A549 (cell line): ENCODE measurements around the gene SLC19A1. TPM values are rescaled to one million over a fixed set of nuclear protein-coding genes. Genes with fewer than 3 reads are reported as not detected.

ENCODE experiments used
- ATAC-seq, 2 experiments: fragments of 200-7000 bp in 1 of 2; fragments of >200 bp in 1 of 2; cut with Nextera tagmentation in 1 of 2; cut with Tn5 transposase in 1 of 2; 3 replicates each; pipeline versions ENCODE4 v1.8.0 to v1.9.1; 2018 to 2020; ENCODE audit warnings: mild to moderate bottlenecking in 1 of 2, moderate library complexity in 1 of 2
- CTCF ChIA-PET: fragments of 300-600 bp; sonication (Branson Sonifier 250); formaldehyde crosslinking; extraction: SDS; loops from one replicate; lab custom pipeline; 2021; ENCODE audit warnings: antibody characterized with exemption, inconsistent platforms; lab: Yijun Ruan, JAX
- POLR2A ChIA-PET: fragments of 350-600 bp; formaldehyde crosslinking; extraction: SDS; loops from one replicate; lab custom pipeline; 2021; ENCODE audit warnings: antibody characterized with exemption, inconsistent platforms; lab: Yijun Ruan, JAX
- DNase-seq, 2 experiments: peaks; one replicate each; pipeline versions ENCODE4 v3.0.0 to v3.0.0-alpha.2; 2011 to 2016; ENCODE audit warnings: low read depth in 1 of 2, low spot score in 1 of 2
- FAIRE-seq: peaks from 2 replicates; lab custom pipeline; 2011; peaks lifted over from hg19 to GRCh38; lab: Jason Lieb, UNC
- H3K27ac ChIP-seq, 2 experiments: fragments of >200 bp; sonication (Bioruptor Twin); formaldehyde crosslinking; 3 replicates each; pipeline ENCODE4 v1.5.1; 2016 to 2017
- H3K4me1 ChIP-seq: fragments of >200 bp; sonication (Bioruptor Twin); formaldehyde crosslinking; 3 replicates; pipeline ENCODE4 v1.6.1; 2016
- H3K4me2 ChIP-seq: fragments of >200 bp; sonication (Bioruptor Twin); formaldehyde crosslinking; 3 replicates; pipeline ENCODE4 v1.6.1; 2016
- H3K4me3 ChIP-seq: fragments of >200 bp; sonication (Bioruptor Twin); formaldehyde crosslinking; 3 replicates; pipeline ENCODE4 v1.5.1; 2016
- H3K9me3 ChIP-seq: fragments of >200 bp; sonication (Bioruptor Twin); formaldehyde crosslinking; 3 replicates; pipeline ENCODE4 v1.6.1; 2016
- BHLHE40 ChIP-seq: IDR thresholded peaks from 2 replicates; pipeline ENCODE4 v1.6.1; 2012; ENCODE audit warnings: low read depth, low read length, inconsistent platforms
- CBX8 ChIP-seq: fragments of 200-600 bp; sonication (generic); IDR thresholded peaks from 2 replicates; pipeline ENCODE4 v1.6.1; 2016
- CEBPB ChIP-seq, 2 experiments: fragments of >200 bp in 1 of 2; sonication (Bioruptor Twin) in 1 of 2; formaldehyde crosslinking in 1 of 2; IDR thresholded peaks; 2 replicates each; pipeline ENCODE4 v1.6.1; 2012 to 2016
- CHD4 ChIP-seq: fragments of 200-600 bp; sonication (generic); IDR thresholded peaks from 2 replicates; pipeline ENCODE4 v1.6.1; 2016; ENCODE audit warnings: antibody characterized with exemption, mild to moderate bottlenecking, borderline replicate concordance
- EP300 ChIP-seq, 2 experiments: fragments of >200 bp; sonication (Bioruptor Twin); formaldehyde crosslinking; IDR thresholded peaks; 2 replicates in 1 of 2; 3 replicates in 1 of 2; pipeline ENCODE4 v1.6.1; 2016 to 2017
- ESRRA ChIP-seq: fragments of 150-350 bp; IDR thresholded peaks from 2 replicates; pipeline ENCODE4 v1.6.1; 2014; ENCODE audit warnings: mild to moderate bottlenecking, low read length, borderline replicate concordance
- FOSB ChIP-seq: fragments of 250-450 bp; sonication (Bioruptor Pico); IDR thresholded peaks from 2 replicates; pipeline ENCODE4 v1.5.0; 2020; ENCODE audit warnings: mild to moderate bottlenecking, moderate library complexity
- FOSL2 ChIP-seq, 2 experiments: fragments of 450-650 bp in 1 of 2; fragments of >200 bp in 1 of 2; sonication (Bioruptor Twin) in 1 of 2; formaldehyde crosslinking; IDR thresholded peaks; 2 replicates each; pipeline versions ENCODE4 v1.5.0 to v1.6.1; 2016 to 2020; ENCODE audit warnings: mild to moderate bottlenecking in 1 of 2, moderate library complexity in 1 of 2
- FOXS1 ChIP-seq: fragments of 250-450 bp; sonication (Bioruptor Pico); IDR thresholded peaks from 2 replicates; pipeline ENCODE4 v1.5.0; 2020; ENCODE audit warnings: mild to moderate bottlenecking, moderate library complexity
- GATA3 ChIP-seq: IDR thresholded peaks from 2 replicates; pipeline ENCODE4 v1.6.1; 2012; ENCODE audit warnings: borderline replicate concordance
- HDAC2 ChIP-seq: fragments of 200-600 bp; sonication (generic); IDR thresholded peaks from 2 replicates; pipeline ENCODE4 v1.6.1; 2016
- HMGXB4 ChIP-seq: fragments of 250-450 bp; sonication (Bioruptor Pico); IDR thresholded peaks from 2 replicates; pipeline ENCODE4 v1.5.0; 2021; ENCODE audit warnings: mild to moderate bottlenecking, moderate library complexity, borderline replicate concordance
- HOXB13 ChIP-seq: fragments of 250-450 bp; sonication (Bioruptor Pico); IDR thresholded peaks from 2 replicates; pipeline ENCODE4 v1.5.0; 2020; ENCODE audit warnings: low read depth, mild to moderate bottlenecking, moderate library complexity
- JUNB ChIP-seq: fragments of >200 bp; sonication (Bioruptor Twin); formaldehyde crosslinking; IDR thresholded peaks from 2 replicates; pipeline ENCODE4 v1.6.1; 2016
- KDM5A ChIP-seq: fragments of 200-600 bp; sonication (generic); IDR thresholded peaks from 2 replicates; pipeline ENCODE4 v1.6.1; 2016; ENCODE audit warnings: antibody characterized with exemption, mild to moderate bottlenecking
- MAFK ChIP-seq: fragments of 450-650 bp; IDR thresholded peaks from 2 replicates; pipeline ENCODE4 v1.6.1; 2014; ENCODE audit not compliant: partially characterized antibody
- MAX ChIP-seq: IDR thresholded peaks from 2 replicates; pipeline ENCODE4 v1.6.1; 2012
- MAZ ChIP-seq: fragments of 150-350 bp; IDR thresholded peaks from 2 replicates; pipeline ENCODE4 v1.6.1; 2014; ENCODE audit warnings: antibody characterized with exemption, low read depth, low read length, borderline replicate concordance
- MYC ChIP-seq: IDR thresholded peaks from 2 replicates; pipeline ENCODE4 v1.6.1; 2012; ENCODE audit warnings: mild to moderate bottlenecking, inconsistent platforms, low read length, improper control_type of control experiment, borderline replicate concordance
- NFE2L2 ChIP-seq: fragments of 150-350 bp; conservative IDR thresholded peaks from 2 replicates; pipeline ENCODE4 v1.6.1; 2014; ENCODE audit warnings: low read length
- PHF8 ChIP-seq: fragments of 200-600 bp; sonication (generic); IDR thresholded peaks from 2 replicates; pipeline ENCODE4 v1.6.1; 2016; ENCODE audit warnings: low read depth, mild to moderate bottlenecking, antibody characterized with exemption, moderate library complexity, borderline replicate concordance
- POLR2AphosphoS2 ChIP-seq: conservative IDR thresholded peaks from 2 replicates; pipeline ENCODE4 v1.6.1; 2012; ENCODE audit warnings: low read length, improper control_type of control experiment, inconsistent platforms
- RARB ChIP-seq: fragments of 250-450 bp; sonication (Bioruptor Pico); IDR thresholded peaks from 2 replicates; pipeline ENCODE4 v1.8.0; 2021; ENCODE audit warnings: mild to moderate bottlenecking, moderate library complexity
- RFX5 ChIP-seq: fragments of 450-650 bp; IDR thresholded peaks from 2 replicates; pipeline ENCODE4 v1.7.1; 2014; ENCODE audit warnings: antibody characterized with exemption, mild to moderate bottlenecking, moderate library complexity
- WGBS: methylation state at CpG from one replicate; pipeline ENCODE4 v1.1.6; 2017; ENCODE audit errors: missing lambda C conversion rate; 5-methylcytosine and 5-hydroxymethylcytosine counted together
- polyA plus RNA-seq, 4 experiments: library from polyadenylated mRNA; depleted of rRNA in 3 of 4; stranded (reverse); fragments of >200 nt; fragmentation: RNase III in 1 of 4; extraction: RNeasy Plus Mini Kit Qiagen cat#74134 plus additional on column Dnase treatment in 1 of 4; gene quantifications; 2 replicates in 3 of 4; 3 replicates in 1 of 4; pipeline ENCODE4 v1.2.3, GENCODE V29; 2011 to 2017
- TF ChIP-seq, protein P1 (sequence below): fragments of 200-600 bp; sonication (generic); IDR thresholded peaks from 2 replicates; pipeline ENCODE4 v1.6.1; 2016; ENCODE audit warnings: antibody characterized with exemption, mild to moderate bottlenecking, moderate library complexity
- TF ChIP-seq, protein P2 (sequence below): fragments of >200 bp; sonication (Bioruptor Twin); formaldehyde crosslinking; IDR thresholded peaks from 3 replicates; pipeline ENCODE4 v1.5.1; 2016

SLC19A1 gene
- polyA plus RNA-seq, 2 of the 4 experiments (the other 2 are of a cell fraction), result 9.8 to 14.0 TPM

DNA sequence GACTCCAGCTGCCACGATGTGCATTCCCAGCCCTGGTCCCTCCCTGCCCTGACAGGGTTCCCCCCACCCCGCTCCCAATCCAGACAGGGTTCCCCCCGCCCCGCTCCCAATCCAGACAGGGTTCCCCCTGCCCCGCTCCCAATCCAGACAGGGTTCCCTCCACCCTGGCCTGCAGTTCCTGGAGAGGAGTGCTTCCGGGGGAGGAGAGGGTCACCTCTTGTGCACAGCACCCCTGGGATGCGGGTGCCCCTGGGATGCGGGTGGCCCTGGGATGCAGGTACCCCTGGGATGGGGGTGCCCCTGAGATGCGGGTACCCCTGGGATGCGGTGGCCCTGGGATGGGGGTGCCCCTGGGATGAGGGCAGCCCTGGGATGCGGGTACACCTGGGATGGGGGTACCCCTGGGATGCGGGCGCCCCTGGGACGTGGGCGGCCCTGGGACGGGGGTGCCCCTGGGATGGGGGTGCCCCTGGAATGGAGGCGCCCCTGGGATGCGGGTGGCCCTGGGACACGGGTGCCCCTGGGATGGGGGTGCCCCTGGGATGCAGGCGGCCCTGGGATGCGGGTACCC lies 36.7 kb upstream of the SLC19A1 start:
- H3K4me2 ChIP-seq, result no peak overlapping the region
- DNase-seq (no peak), ATAC-seq (no peak), FAIRE-seq (no peak)
- no peak overlapping the region for H3K27ac ChIP-seq
- whole genome bisulfite sequencing, result 17% methylated on average over 1 of the region's 21 CpGs
- TF ChIP-seq JUNB (no peak), HDAC2 (no peak), EP300 (IDR thresholded peaks at IDR 0.05) (no peak), GATA3 (no peak), FOSB (CRISPR knock-in tag) (no peak), MAFK (no peak), RFX5 (no peak), ESRRA (no peak), FOXS1 (CRISPR knock-in tag) (no peak), NFE2L2 (no peak), CHD4 (no peak), CBX8 (no peak)
- H3K4me1 ChIP-seq, result no peaks in the 10 kb centered on the region
- peaks cover 11% of the 10 kb centered on the region; the same call in 2 of the 3 replicates for H3K9me3 ChIP-seq
- POLR2A ChIA-PET, result no interaction called here
- H3K4me3 ChIP-seq, result no peak overlapping the region
- CTCF ChIA-PET, result no interaction called here

GRCh38 chr21:45578176-45578801 lies 36.0 kb upstream of the SLC19A1 start:
- ChIA-PET CTCF (no interaction called here), POLR2A (no interaction called here)
- H3K27ac ChIP-seq, result no peak overlapping the region
- no peak for FAIRE-seq
- H3K9me3 ChIP-seq, result peaks cover 6% of the 10 kb centered on the region; the same call in 2 of the 3 replicates
- no peaks in the 10 kb centered on the region for H3K4me1 ChIP-seq
- H3K4me2 ChIP-seq, result no peak overlapping the region
- no peak for DNase-seq
- TF ChIP-seq, protein P1, sequence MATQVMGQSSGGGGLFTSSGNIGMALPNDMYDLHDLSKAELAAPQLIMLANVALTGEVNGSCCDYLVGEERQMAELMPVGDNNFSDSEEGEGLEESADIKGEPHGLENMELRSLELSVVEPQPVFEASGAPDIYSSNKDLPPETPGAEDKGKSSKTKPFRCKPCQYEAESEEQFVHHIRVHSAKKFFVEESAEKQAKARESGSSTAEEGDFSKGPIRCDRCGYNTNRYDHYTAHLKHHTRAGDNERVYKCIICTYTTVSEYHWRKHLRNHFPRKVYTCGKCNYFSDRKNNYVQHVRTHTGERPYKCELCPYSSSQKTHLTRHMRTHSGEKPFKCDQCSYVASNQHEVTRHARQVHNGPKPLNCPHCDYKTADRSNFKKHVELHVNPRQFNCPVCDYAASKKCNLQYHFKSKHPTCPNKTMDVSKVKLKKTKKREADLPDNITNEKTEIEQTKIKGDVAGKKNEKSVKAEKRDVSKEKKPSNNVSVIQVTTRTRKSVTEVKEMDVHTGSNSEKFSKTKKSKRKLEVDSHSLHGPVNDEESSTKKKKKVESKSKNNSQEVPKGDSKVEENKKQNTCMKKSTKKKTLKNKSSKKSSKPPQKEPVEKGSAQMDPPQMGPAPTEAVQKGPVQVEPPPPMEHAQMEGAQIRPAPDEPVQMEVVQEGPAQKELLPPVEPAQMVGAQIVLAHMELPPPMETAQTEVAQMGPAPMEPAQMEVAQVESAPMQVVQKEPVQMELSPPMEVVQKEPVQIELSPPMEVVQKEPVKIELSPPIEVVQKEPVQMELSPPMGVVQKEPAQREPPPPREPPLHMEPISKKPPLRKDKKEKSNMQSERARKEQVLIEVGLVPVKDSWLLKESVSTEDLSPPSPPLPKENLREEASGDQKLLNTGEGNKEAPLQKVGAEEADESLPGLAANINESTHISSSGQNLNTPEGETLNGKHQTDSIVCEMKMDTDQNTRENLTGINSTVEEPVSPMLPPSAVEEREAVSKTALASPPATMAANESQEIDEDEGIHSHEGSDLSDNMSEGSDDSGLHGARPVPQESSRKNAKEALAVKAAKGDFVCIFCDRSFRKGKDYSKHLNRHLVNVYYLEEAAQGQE, result no peak
- TF ChIP-seq KDM5A, result no peak
- TF ChIP-seq FOSB (CRISPR knock-in tag), result no peak
- no peak for TF ChIP-seq FOSL2 (IDR thresholded peaks at IDR 0.05)
- TF ChIP-seq FOSL2 (CRISPR knock-in tag; IDR thresholded peaks at IDR 0.05), result no peak
- TF ChIP-seq CBX8, result no peak
- TF ChIP-seq PHF8, result no peak
- TF ChIP-seq EP300 (IDR thresholded peaks at IDR 0.05), result no peak
- TF ChIP-seq POLR2AphosphoS2, result no peak
- no peak for TF ChIP-seq HOXB13 (CRISPR knock-in tag)
- no peak for TF ChIP-seq HDAC2
- TF ChIP-seq CEBPB (IDR thresholded peaks at IDR 0.05), result no peak
- TF ChIP-seq, protein P2, sequence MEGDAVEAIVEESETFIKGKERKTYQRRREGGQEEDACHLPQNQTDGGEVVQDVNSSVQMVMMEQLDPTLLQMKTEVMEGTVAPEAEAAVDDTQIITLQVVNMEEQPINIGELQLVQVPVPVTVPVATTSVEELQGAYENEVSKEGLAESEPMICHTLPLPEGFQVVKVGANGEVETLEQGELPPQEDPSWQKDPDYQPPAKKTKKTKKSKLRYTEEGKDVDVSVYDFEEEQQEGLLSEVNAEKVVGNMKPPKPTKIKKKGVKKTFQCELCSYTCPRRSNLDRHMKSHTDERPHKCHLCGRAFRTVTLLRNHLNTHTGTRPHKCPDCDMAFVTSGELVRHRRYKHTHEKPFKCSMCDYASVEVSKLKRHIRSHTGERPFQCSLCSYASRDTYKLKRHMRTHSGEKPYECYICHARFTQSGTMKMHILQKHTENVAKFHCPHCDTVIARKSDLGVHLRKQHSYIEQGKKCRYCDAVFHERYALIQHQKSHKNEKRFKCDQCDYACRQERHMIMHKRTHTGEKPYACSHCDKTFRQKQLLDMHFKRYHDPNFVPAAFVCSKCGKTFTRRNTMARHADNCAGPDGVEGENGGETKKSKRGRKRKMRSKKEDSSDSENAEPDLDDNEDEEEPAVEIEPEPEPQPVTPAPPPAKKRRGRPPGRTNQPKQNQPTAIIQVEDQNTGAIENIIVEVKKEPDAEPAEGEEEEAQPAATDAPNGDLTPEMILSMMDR, result no peak
- no peak for TF ChIP-seq MAZ
- no peak for TF ChIP-seq MYC
- TF ChIP-seq RARB, result no peak
- TF ChIP-seq BHLHE40, result no peak
- no peak for TF ChIP-seq HMGXB4
- TF ChIP-seq MAX, result no peak
- no peak for TF ChIP-seq CHD4
- ATAC-seq, result no peak
- no peak overlapping the region for H3K4me3 ChIP-seq
- 63% methylated on average over 8 of the region's 21 CpGs for WGBS
